GM19467 (cell line): ENCODE measurements around the gene HAS3.
"Not testable (repeated sequence)": the region's sequence is repeated elsewhere in the genome, so short reads cannot be mapped to it uniquely, and the experiment has no call there.

Source experiments
- ATAC-seq: cut with Tn5 transposase; IDR thresholded peaks from one replicate; pipeline ENCODE4 v1.9.1; 2021; ENCODE audit warnings: mild to moderate bottlenecking, moderate library complexity; ENCODE audit not compliant: unreplicated experiment

Gene HAS3, protein sequence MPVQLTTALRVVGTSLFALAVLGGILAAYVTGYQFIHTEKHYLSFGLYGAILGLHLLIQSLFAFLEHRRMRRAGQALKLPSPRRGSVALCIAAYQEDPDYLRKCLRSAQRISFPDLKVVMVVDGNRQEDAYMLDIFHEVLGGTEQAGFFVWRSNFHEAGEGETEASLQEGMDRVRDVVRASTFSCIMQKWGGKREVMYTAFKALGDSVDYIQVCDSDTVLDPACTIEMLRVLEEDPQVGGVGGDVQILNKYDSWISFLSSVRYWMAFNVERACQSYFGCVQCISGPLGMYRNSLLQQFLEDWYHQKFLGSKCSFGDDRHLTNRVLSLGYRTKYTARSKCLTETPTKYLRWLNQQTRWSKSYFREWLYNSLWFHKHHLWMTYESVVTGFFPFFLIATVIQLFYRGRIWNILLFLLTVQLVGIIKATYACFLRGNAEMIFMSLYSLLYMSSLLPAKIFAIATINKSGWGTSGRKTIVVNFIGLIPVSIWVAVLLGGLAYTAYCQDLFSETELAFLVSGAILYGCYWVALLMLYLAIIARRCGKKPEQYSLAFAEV

DNA sequence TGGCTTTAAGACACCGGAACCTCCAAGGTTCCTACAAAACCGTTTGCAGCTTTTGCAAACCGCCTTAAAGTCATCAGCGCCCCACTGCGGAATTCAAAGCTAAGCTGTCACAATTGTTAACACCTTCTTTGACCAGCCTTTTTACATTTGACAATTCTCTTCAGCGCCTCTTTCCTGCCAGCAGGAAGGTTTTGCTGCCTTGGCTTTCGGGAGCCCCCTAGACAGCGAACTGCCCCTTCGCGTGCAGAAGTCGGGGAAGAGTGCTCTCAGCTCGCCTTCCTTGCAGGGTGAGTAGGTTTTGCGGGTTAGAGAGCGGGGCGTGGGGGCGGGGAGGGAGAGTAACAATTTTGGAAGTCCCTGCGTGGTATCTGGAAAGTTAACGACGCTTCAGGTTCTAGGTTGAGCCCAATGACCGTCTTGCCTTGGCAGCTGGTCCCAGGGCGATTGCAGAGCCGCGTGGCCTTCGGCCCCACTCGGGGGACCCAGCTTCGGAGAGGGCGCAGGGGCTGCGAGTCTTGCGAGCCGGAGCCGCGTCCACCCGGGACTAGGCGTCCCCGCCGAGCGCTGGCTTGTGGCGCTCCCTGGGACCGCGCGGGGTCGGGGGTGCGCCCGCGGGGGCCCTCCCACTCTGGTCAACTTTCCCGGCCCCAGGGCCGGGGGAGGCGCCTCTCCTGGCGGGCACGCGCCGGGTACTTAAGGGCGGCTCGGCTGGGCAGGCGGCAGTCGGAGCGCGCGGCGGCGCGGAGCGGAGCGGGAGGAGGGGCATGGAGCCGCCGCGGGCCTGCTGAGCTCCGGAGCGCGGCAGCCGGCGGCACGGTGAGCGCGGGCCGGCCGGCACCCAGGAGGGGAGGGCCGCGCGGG, at the start of gene HAS3:
TSS of gene HAS3 (plus strand) at position 153 of the 861 bp plus-strand sequence. CDS start 3,743 bp downstream, outside the sequence.
- ATAC-seq = no peak

GRCh38 chr16:69055980-69056379, 49.5 kb upstream of the HAS3 start:
- ATAC-seq = no peak

DNA sequence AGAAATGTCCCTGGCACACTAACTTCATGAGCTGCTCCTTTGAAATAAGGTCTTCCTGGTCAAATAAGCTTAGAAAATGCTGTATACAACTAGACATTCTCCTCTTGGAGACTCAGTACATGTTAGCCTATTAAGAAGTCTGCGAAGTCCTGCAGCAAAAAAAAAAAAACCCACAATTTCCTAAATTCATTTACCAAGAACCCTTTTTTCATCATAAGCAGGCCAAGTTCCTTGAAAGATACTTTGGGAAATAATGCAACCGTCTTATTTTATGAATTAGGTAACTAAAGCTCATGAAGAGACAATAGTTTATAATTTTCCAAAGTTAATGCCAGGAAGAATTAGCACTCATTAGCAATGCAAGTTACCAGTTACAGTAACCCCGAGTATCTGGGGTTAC, 49.0 kb upstream of the HAS3 start:
- ATAC-seq = no peak

DNA sequence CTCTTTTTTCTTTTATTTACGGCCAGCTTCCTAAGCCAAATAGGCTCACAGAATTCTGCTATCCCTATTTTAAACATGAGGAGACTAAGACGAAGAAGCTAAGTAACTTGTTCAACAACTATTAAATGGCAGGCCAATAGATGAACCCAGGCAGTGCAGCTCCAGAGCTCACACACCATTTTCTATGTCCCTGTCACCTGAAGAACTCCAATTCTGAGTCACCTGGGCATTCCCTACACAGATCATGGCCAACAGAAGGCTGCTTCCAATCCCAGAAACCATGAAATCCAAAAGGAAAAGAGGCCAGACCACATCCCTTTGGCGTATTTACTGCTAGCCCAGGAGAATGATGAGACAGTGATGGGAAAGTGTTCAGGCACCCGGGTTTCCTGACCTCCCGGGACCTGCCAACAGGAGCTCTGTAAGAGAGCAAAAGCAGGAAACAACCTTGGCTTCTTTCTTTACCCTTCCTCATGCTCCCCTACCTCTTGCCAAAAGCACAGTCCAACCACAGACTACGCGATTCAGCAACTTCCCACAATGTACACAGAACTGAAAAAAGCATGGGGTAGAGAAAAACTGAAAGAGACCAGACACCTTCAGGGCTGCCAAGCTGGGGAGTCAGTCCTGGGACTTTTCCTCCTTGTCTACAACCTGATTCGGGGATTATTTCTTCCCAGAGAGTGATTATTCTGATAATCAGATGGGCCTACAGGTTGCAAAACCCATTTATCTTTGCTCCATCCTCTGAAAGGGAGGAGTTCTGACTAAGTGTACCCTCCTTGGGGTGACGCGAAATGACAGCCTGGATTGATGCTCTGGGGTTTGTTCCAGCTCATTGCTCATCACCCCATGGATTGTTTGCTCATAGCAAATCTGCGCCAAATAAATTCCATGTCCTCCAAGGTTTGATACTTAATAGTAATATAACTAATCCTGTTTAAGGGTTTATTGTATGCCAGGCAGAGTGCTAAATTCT, 47.8 kb upstream of the HAS3 start:
- no peak for ATAC-seq

GRCh38 chr16:69063491-69063890, 42.0 kb upstream of the HAS3 start:
- ATAC-seq = not testable (repeated sequence)

DNA sequence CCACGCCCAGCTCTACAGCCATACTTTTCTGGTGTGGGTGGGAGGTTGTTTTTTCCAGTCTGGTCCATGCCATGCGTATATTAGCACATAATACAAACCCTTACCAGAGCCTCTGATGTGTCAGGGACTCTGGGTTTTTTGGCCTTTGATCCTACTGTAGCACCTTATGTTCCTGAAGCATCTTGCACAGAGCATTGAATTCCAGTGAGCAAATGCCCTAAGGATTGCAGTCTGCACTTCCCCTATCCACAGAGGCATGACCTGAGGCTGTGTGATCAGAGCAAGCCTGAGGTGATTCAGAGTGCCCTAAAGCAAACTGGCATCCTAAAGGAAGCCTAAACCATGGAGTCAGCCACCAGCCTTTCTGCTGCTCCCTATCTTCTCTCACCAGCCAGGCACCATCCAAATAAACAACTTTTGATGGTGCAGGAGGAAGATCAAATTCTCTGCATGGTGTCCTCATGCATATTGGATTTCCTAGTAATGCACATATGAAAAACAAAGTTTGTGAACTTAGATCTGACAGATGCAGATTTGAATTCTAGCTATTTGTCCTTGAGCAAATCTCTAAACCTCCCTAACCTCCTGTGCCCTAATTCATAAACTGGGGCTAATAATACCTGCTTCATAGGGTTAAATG, 41.2 kb upstream of the HAS3 start:
- no peak for ATAC-seq

DNA sequence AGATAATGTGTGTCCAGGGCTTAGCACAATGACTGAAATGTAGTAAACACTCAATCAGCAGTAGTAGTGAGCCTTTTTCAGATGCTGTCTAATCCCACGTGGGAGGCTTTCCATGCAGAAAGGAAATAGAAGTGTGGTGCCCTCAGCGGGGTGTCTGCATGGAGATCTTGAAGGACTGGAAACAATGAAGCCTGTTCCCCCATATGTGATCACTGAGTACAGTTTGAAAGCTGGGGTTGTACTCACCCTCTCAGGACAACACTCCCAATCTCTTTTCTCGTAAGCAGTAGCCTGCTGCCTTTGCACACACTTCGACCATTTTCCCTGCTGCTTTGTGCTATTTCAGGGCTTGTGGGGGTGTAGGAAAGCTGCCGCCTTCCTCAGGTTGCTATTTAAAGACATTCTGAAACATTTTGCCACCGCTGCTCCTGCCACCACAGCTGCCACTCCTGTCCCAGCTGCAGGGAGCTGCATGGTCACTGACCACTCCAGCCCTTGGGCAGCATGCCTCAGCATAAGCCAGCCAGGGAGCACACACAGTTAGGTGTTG, 40.6 kb upstream of the HAS3 start:
- ATAC-seq = no peak

DNA sequence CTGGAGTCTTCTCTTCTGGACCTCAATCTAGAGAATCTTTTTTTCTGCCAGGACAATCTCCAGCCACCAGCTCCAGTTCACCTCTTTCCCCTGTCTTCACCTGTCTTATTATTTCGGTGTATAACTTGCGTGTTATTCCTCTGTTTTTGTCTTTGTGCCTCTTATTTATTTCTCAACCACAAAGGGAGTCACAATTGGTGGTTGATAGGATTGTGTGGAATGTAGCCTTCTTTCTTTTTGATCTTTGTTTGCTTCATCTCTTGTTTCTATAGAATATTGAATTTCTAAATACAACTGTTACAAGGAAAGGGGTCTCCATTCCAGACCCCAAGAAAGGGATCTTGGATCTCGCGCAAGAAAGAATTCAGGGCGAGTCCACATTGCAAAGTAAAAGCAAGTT, 35.9 kb upstream of the HAS3 start:
- ATAC-seq = no peak

GRCh38 chr16:69071036-69071435, 34.4 kb upstream of the HAS3 start:
- ATAC-seq = no peak

GRCh38 chr16:69072640-69072974, 32.8 kb upstream of the HAS3 start:
- ATAC-seq = no peak

GRCh38 chr16:69073181-69073702, 32.2 kb upstream of the HAS3 start:
- ATAC-seq = no peak

GRCh38 chr16:69077251-69077650, 28.2 kb upstream of the HAS3 start:
- no peak for ATAC-seq

- no peak for ATAC-seq
Measured at GRCh38 chr16:69078073-69078472, 27.4 kb upstream of the HAS3 start.

DNA sequence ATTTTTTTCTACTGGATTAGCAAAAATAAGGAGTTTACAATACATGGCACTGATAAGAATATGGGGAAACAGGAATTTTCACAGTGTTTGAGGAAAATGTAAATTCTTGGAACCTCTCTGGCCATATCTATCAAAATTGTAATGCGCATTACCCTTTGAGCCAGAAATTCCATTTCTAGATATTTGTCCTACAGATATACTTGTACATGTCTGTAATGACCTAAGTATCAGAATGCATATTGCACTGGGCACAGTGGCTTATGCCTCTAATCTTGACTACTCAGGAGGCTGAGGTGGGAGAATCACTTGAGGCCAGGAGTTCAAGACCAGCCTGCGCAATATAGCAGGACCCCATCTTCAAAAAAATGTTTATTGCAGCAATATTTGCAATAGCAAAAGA, 25.8 kb upstream of the HAS3 start:
- ATAC-seq = no peak

DNA sequence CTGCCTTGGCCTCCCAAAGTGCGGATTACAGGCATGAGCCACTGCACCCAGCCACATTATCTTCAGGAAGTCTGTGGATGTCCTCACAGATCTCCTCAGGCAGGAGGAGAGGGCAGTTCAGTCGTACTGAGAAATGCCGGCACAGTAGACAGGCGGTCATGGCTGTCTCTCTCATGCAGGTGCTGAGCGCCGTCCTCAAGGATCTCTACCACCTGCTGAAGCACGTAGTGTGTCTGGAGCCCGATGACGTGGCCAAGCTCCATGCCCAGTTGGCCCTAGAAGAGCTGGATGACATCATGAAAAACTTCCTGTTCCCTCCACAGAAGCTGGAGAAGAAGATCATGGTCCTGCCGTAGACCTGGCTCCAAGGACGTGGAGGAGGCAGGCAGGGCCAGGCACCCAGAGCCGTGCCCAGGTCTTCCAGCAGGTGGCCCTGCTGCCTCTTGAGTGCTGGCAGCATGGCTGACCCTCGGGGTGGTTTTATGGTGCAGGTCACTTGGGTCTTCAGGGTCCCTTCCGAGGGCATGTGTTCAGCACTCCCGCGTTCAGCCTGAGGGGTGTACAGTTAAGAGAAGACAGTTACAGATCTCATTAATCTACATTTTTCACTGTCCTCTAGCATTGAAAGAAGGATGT, 22.0 kb upstream of the HAS3 start:
- ATAC-seq = no peak

DNA sequence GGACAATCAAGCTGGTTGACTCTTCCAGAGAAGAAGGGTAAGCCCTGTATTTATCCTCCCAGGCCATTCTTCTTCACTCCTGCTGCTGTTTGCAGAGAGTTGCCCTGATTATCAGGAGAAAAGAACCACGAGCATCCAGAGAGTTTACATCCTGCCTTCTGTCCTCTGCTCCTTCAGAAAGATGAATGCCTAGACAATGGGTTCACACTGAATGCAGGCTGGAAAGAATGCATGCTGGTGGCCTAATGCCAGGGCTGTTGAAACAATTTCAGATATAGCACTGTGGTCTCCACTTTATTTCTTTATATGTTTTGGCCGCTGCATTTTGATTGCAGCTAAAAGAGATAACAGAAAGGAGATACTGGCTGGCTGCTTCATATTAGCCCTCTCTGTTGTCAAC, 21.2 kb upstream of the HAS3 start:
- ATAC-seq = no peak

GRCh38 chr16:69085032-69085695, 20.3 kb upstream of the HAS3 start:
- no peak for ATAC-seq

GRCh38 chr16:69087161-69087581, 18.3 kb upstream of the HAS3 start:
- ATAC-seq = no peak

- ATAC-seq = no peak
Measured at GRCh38 chr16:69088684-69089083, 16.8 kb upstream of the HAS3 start.
